Measurements from ENCODE around the gene C13orf46.

DNA sequence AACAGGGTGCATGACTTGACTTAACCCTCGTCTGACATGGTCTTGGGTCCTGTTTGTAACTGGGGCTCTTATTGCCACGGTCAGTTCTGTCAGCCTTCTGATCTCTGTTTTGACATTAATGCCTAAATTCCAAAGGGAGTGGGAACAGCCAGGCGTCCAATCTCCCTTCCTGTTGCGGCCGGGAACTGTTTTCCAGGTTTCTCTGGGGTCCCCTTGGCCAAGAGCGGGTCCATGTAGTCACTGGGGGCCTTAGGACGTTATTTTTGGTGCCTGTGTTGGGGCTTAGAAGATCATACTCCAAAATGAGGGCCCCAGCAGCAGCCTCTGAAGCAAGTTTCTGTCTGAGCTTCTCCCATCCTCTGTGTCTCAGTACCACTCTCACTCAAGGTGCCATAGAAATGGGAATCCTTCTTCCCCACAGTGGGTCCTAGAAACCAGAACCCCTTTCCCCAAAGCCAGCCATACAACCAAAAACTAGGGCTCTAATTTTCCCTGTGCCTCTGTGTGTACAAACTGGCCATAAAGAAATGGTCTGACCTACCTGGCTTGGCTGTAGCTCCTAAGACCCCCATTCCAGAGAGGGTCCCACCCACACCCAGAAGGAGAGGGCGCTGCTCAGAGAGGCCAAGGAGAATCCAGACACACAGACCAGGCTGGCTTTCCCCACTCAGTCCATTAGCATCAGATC, 50.4 kb downstream of the C13orf46 start:
- TF ChIP-seq CTCF (IDR thresholded peaks at IDR 0.05): no peak
- no peak for TF ChIP-seq EP300 (IDR thresholded peaks at IDR 0.05)
- no peak for TF ChIP-seq POLR2A (IDR thresholded peaks at IDR 0.05)
- TF ChIP-seq POLR2AphosphoS5 (IDR thresholded peaks at IDR 0.05): no peak

Data from gastroesophageal sphincter (tissue), 3 donors.